KMS-11 (cell line): Measurements from ENCODE around the gene TPST1.
A peak's percentile ranks its signal among the peaks of the same experiment; 100 is the strongest.
"Not testable (repeated sequence)": the region's sequence is repeated elsewhere in the genome, so short reads cannot be mapped to it uniquely, and the experiment has no call there.

Experiments
- H2AFZ ChIP-seq: fragments of 200-600 bp; sonication (generic); 2 replicates; pipeline ENCODE4 v1.6.1; 2016; ENCODE audit warnings: antibody characterized with exemption, mixed run types, low read depth
- H3K27ac ChIP-seq: fragments of 200-600 bp; sonication (generic); 2 replicates; pipeline ENCODE4 v1.6.1; 2016; ENCODE audit warnings: mild to moderate bottlenecking, mixed run types
- H3K27me3 ChIP-seq: fragments of 200-600 bp; sonication (generic); 2 replicates; pipeline ENCODE4 v1.6.1; 2017; ENCODE audit warnings: mild to moderate bottlenecking, low read depth, mixed run types, moderate library complexity; ENCODE audit not compliant: insufficient read depth
- H3K36me3 ChIP-seq: fragments of 200-600 bp; sonication (generic); 2 replicates; pipeline ENCODE4 v1.6.1; 2017; ENCODE audit warnings: mild to moderate bottlenecking, mixed run types; ENCODE audit not compliant: insufficient read depth
- H3K4me1 ChIP-seq: fragments of 200-600 bp; sonication (generic); 2 replicates; pipeline ENCODE4 v1.6.1; 2016; ENCODE audit warnings: mild to moderate bottlenecking, low read depth, mixed run types; ENCODE audit not compliant: poor library complexity, severe bottlenecking
- H3K4me2 ChIP-seq: fragments of 200-600 bp; sonication (generic); 2 replicates; pipeline ENCODE4 v1.7.0; 2016; ENCODE audit warnings: mild to moderate bottlenecking, mixed run types
- H3K4me3 ChIP-seq: fragments of 200-600 bp; sonication (generic); IDR thresholded peaks from 2 replicates; pipeline ENCODE4 v1.6.1; 2017; ENCODE audit warnings: low read depth, low read length, mixed read lengths; ENCODE audit not compliant: insufficient read depth
- H3K79me2 ChIP-seq: fragments of 200-600 bp; sonication (generic); 2 replicates; pipeline ENCODE4 v1.6.1; 2016; ENCODE audit warnings: low read depth, mixed run types; ENCODE audit not compliant: insufficient read depth
- H3K9ac ChIP-seq: fragments of 200-600 bp; sonication (generic); 2 replicates; pipeline ENCODE4 v1.6.1; 2016; ENCODE audit warnings: mild to moderate bottlenecking, mixed run types
- H4K20me1 ChIP-seq: fragments of 200-600 bp; sonication (generic); 2 replicates; pipeline ENCODE4 v1.6.1; 2016; ENCODE audit warnings: mild to moderate bottlenecking, mixed run types; ENCODE audit not compliant: insufficient read depth
- TF ChIP-seq, protein P1 (sequence below): fragments of 200-600 bp; sonication (generic); conservative IDR thresholded peaks from 2 replicates; pipeline ENCODE4 v1.6.1; 2017; ENCODE audit warnings: low read depth, mild to moderate bottlenecking, antibody characterized with exemption, low read length, moderate library complexity, mixed read lengths

Gene TPST1

GRCh38 chr7:66221442-66221841, 16.3 kb downstream of the TPST1 start:
- Histone ChIP-seq H3K4me2 (0 out of 2 replicates have a peak overlapping the region, but pooled peaks have one; percentile 30), H2AFZ (no peak overlapping the region), H4K20me1 (peaks cover 32% of the 10 kb centered on the region)

DNA sequence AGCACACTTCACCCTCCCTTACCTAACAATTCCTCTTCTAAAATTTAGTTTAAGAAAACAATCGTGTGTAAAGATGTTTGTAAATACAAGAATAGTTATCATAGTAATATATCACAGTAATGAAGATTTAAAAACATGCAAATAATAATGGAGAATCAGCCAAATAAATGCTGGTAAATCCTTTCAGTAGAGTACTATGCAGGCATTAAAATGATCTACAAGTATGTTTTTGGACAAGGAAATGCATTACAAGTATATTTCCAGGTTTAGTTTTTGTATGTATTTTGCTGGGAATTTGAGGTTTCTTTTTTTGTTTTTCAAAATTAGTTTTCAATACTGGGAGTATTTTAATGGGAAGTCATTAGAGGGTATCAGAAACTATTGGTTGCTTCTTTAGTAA, 22.7 kb downstream of the TPST1 start:
- Histone ChIP-seq H3K4me2 (no peak overlapping the region), H3K36me3 (peaks cover 3% of the 10 kb centered on the region; the same call in 1 of the 2 replicates), H3K4me1 (peaks cover 18% of the 10 kb centered on the region), H3K4me3 (no peak overlapping the region), H2AFZ (no peak overlapping the region), H3K79me2 (peaks cover 72% of the 10 kb centered on the region; the same call in 1 of the 2 replicates), H3K27me3 (no peaks in the 10 kb centered on the region), H3K27ac (no peak overlapping the region), H4K20me1 (peaks cover 10% of the 10 kb centered on the region; the same call in 1 of the 2 replicates), H3K9ac (no peak overlapping the region)
- TF ChIP-seq, protein P1, sequence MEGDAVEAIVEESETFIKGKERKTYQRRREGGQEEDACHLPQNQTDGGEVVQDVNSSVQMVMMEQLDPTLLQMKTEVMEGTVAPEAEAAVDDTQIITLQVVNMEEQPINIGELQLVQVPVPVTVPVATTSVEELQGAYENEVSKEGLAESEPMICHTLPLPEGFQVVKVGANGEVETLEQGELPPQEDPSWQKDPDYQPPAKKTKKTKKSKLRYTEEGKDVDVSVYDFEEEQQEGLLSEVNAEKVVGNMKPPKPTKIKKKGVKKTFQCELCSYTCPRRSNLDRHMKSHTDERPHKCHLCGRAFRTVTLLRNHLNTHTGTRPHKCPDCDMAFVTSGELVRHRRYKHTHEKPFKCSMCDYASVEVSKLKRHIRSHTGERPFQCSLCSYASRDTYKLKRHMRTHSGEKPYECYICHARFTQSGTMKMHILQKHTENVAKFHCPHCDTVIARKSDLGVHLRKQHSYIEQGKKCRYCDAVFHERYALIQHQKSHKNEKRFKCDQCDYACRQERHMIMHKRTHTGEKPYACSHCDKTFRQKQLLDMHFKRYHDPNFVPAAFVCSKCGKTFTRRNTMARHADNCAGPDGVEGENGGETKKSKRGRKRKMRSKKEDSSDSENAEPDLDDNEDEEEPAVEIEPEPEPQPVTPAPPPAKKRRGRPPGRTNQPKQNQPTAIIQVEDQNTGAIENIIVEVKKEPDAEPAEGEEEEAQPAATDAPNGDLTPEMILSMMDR, result no peak

More at GRCh38 chr7:66221442-66221841, 16.3 kb downstream of the TPST1 start:
- no peak overlapping the region for H3K9ac ChIP-seq
- no peaks in the 10 kb centered on the region for H3K27me3 ChIP-seq
- H3K36me3 ChIP-seq, result no peaks in the 10 kb centered on the region
- TF ChIP-seq, protein P1, result no peak
- peaks cover 97% of the 10 kb centered on the region for H3K79me2 ChIP-seq
- H3K4me1 ChIP-seq, result peaks cover 66% of the 10 kb centered on the region
- no peak overlapping the region for H3K4me3 ChIP-seq
- no peak overlapping the region for H3K27ac ChIP-seq

GRCh38 chr7:66231326-66232216, 26.4 kb downstream of the TPST1 start:
- H3K4me3 ChIP-seq, H4K20me1 ChIP-seq, H3K9ac ChIP-seq, H2AFZ ChIP-seq, H3K4me2 ChIP-seq, H3K27me3 ChIP-seq, H3K27ac ChIP-seq, H3K36me3 ChIP-seq, H3K4me1 ChIP-seq: not testable (repeated sequence)
- peaks cover 66% of the 10 kb centered on the region for H3K79me2 ChIP-seq

GRCh38 chr7:66233638-66234037, 28.5 kb downstream of the TPST1 start:
- H2AFZ ChIP-seq, result no peak overlapping the region
- H3K27me3 ChIP-seq, result no peaks in the 10 kb centered on the region
- H3K27ac ChIP-seq, result no peak overlapping the region
- H3K4me1 ChIP-seq, result peaks cover 12% of the 10 kb centered on the region
- H3K9ac ChIP-seq, result no peak overlapping the region
- no peak overlapping the region for H3K4me2 ChIP-seq
- no peak overlapping the region for H3K4me3 ChIP-seq
- TF ChIP-seq, protein P1, result no peak
- H4K20me1 ChIP-seq, result 0 out of 2 replicates have a peak, but pooled peaks cover 10% of the 10 kb centered on the region
- 0 out of 2 replicates have a peak, but pooled peaks cover 3% of the 10 kb centered on the region for H3K36me3 ChIP-seq
- H3K79me2 ChIP-seq, result peaks cover 60% of the 10 kb centered on the region
